Measurements from ENCODE around the gene OVAAL. TPM values are rescaled to one million over a fixed set of nuclear protein-coding genes. Genes with fewer than 3 reads are reported as not detected.

OVAAL gene
- total RNA-seq, 6 experiments from 2014 or later = not detected

DNA sequence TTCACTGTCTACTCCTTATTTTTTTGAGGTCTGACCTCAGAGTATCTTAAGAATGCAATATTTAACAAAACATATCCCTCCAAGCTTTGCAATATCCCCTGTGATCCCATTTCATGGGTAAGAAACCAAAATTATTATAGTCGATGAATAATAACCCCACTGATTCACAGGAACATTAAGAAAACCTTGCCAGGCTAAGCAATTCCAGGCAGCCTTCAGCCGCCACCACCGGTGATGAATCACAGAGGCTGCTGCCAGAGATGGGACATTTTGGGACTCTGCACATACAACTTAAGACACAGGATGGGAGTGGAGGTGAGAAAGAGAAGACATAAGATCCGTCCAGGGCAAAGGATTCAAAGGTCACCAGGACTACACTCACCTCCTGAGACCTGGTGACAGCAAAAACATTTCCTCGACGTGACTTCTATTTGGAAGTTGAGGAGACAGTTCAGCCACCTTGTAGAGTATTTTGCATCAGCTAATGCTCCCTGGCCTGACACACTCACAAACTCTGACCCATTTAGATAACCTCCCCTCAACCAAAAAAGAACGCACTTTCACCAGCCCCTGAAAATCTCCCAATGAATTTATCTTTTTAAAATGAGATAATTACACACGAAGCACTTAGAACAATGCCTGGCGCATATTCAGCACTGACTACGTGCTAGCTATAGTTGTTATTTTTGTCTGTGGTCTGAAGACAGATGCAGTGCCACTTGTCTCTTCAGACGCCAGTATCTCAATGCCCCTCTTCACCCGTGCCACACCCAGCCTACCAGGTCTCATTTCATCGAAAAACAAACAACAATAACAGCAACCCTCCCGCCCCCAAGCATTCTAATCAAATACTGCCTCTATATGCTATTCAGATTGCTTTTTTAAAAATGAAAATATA is 17.8 kb upstream of the OVAAL start:
- H3K4me1 Mint-ChIP-seq (ENCODE audit: low read depth) = peaks cover 47% of the 10 kb centered on the region
- peak; percentile 65 for DNase-seq
- H3K4me3 Mint-ChIP-seq = peak overlapping the region; percentile 20; the same call in 1 of the 2 replicates
- peak overlapping the region; percentile 56 for H3K27ac Mint-ChIP-seq
- H3K9me3 Mint-ChIP-seq = no peaks in the 10 kb centered on the region
- no peaks in the 10 kb centered on the region for H3K36me3 Mint-ChIP-seq (ENCODE audit: low read depth)
- H3K27me3 Mint-ChIP-seq (ENCODE audit: insufficient read depth) = no peaks in the 10 kb centered on the region; the same call in 1 of the 2 replicates
- TF ChIP-seq, protein P1, sequence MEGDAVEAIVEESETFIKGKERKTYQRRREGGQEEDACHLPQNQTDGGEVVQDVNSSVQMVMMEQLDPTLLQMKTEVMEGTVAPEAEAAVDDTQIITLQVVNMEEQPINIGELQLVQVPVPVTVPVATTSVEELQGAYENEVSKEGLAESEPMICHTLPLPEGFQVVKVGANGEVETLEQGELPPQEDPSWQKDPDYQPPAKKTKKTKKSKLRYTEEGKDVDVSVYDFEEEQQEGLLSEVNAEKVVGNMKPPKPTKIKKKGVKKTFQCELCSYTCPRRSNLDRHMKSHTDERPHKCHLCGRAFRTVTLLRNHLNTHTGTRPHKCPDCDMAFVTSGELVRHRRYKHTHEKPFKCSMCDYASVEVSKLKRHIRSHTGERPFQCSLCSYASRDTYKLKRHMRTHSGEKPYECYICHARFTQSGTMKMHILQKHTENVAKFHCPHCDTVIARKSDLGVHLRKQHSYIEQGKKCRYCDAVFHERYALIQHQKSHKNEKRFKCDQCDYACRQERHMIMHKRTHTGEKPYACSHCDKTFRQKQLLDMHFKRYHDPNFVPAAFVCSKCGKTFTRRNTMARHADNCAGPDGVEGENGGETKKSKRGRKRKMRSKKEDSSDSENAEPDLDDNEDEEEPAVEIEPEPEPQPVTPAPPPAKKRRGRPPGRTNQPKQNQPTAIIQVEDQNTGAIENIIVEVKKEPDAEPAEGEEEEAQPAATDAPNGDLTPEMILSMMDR (IDR thresholded peaks at IDR 0.05) = no peak

DNA sequence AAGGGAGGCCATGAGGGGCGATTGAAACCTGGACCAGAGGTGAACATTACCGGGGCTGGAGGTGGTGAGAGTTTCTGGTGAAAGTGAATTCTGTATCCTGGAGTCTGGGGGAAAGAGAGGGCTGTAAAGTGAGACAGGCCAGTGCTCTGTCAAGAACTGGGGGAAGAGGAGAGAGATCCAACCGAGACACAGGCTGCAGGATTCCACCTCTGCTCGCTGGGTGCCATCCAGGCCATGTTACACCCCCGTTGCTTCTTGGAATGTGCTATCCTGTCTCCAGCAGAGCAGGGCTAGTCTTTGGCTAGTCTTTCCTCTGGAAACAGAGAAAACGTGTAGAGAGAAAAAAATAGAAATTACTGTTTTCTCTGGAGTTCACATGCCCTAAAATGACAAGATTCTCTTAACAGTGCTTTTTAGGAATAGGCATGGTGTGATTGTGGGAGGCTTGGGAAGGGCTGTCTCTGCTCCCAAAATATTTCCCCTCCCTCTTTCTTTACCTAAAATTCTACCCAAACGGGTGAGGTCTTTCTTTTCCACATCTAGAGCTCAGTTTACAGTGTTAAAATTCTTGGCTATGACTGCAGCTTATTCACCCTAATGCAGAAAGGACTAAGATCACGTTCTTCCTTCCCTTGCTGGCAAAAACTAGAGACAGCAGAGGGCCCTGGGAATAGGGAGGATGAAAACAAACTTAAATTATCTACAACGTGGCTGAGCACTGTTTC is 16.5 kb upstream of the OVAAL start:
- DNase-seq = no peak
- Mint-ChIP-seq H3K4me1 (ENCODE audit: low read depth) (peaks cover 47% of the 10 kb centered on the region), H3K4me3 (peak overlapping the region; percentile 44), H3K27me3 (ENCODE audit: insufficient read depth) (no peaks in the 10 kb centered on the region; the same call in 1 of the 2 replicates), H3K27ac (peak overlapping the region; percentile 89), H3K36me3 (ENCODE audit: low read depth) (no peaks in the 10 kb centered on the region), H3K9me3 (no peaks in the 10 kb centered on the region)
- TF ChIP-seq, protein P1 (IDR thresholded peaks at IDR 0.05) = no peak

DNA sequence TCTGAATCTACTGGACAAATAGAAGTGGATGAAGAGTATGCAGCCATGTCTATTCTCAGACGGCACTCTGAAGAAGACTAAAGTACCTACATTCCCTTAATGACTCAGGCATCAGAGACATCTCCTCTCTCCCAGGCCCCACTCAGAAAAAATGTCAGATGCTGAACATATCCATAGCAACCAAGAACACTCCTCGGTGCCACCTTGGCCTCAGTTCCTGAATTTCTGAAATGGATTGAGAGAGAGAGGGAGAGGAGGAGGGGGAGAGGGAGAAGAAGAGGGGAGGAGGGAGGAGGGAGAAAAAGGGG is 16.0 kb upstream of the OVAAL start:
- Mint-ChIP-seq H3K4me1 (ENCODE audit: low read depth) (peaks cover 47% of the 10 kb centered on the region), H3K27me3 (ENCODE audit: insufficient read depth) (no peaks in the 10 kb centered on the region; the same call in 1 of the 2 replicates), H3K4me3 (peak overlapping the region; percentile 44), H3K36me3 (ENCODE audit: low read depth) (no peaks in the 10 kb centered on the region), H3K27ac (peak overlapping the region; percentile 89), H3K9me3 (no peaks in the 10 kb centered on the region)
- TF ChIP-seq, protein P1 (IDR thresholded peaks at IDR 0.05) = no peak
- DNase-seq = peak; percentile 64

DNA sequence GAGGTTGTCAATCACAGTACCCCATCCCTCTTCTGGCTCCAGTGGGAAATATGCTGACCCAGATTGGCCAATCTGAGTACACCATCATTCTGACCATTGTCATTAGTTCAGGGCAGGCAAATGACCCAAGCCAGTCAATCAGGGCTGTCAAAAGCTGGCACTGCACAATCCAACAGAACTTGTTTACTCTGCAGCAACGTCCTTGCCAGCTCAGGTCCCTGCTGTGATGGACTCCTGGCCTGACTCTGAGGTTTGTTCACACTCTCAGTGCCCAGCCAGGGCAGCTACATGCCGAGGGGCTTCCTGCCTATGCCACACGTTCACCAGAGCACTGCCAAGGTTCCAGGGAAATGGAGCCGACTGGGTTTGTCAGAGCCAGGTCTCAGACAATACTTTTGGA is 14.7 kb upstream of the OVAAL start:
- H3K27ac Mint-ChIP-seq = peak overlapping the region; percentile 63
- no peaks in the 10 kb centered on the region for H3K36me3 Mint-ChIP-seq (ENCODE audit: low read depth)
- H3K27me3 Mint-ChIP-seq (ENCODE audit: insufficient read depth) = no peaks in the 10 kb centered on the region; the same call in 1 of the 2 replicates
- DNase-seq = no peak
- H3K4me3 Mint-ChIP-seq = no peak overlapping the region
- TF ChIP-seq, protein P1 (IDR thresholded peaks at IDR 0.05) = no peak
- H3K4me1 Mint-ChIP-seq (ENCODE audit: low read depth) = peaks cover 51% of the 10 kb centered on the region
- no peaks in the 10 kb centered on the region for H3K9me3 Mint-ChIP-seq

DNA sequence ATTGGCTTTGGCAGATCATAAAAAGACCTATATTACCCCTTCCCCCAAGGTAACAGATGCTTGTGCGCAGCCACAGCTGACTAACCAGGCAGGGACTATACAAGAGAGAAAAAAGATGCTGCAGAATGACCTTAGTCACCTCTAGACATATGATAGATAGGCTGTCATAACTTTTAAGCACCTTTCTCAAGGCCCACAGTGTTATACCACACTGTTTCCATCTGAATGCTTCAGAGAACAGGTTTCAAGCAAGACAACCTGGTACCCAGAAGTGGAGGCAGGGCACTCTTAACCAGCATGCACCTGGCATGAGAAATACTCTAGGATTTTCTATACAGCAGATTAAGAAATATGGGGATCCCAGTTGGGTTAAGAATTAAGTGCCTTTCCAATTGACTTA is 12.8 kb upstream of the OVAAL start:
- no peak overlapping the region for H3K27ac Mint-ChIP-seq
- peaks cover 35% of the 10 kb centered on the region for H3K4me1 Mint-ChIP-seq (ENCODE audit: low read depth)
- no peak for DNase-seq
- no peak overlapping the region for H3K4me3 Mint-ChIP-seq
- TF ChIP-seq, protein P1 (IDR thresholded peaks at IDR 0.05) = no peak
- no peaks in the 10 kb centered on the region for H3K36me3 Mint-ChIP-seq (ENCODE audit: low read depth)
- no peaks in the 10 kb centered on the region for H3K9me3 Mint-ChIP-seq
- H3K27me3 Mint-ChIP-seq (ENCODE audit: insufficient read depth) = no peaks in the 10 kb centered on the region; the same call in 1 of the 2 replicates

Measured in HFFc6 (cell line).